ENCODE measurements around the gene SCEL.

The SCEL gene

GRCh38 chr13:77674852-77675251 lies 139.3 kb downstream of the SCEL start:
- no peak overlapping the region for H3K4me3 ChIP-seq (ENCODE audit: low read depth, low read length)
- no peak for DNase-seq (ENCODE audit: low read depth)
- TF ChIP-seq CTCF (IDR thresholded peaks at IDR 0.05; ENCODE audit: insufficient read depth, low read depth, low read length, missing control alignments) = no peak

- no peak for TF ChIP-seq CTCF (IDR thresholded peaks at IDR 0.05; ENCODE audit: insufficient read depth, low read depth, low read length, missing control alignments)
- DNase-seq (ENCODE audit: low read depth) = no peak
- no peak overlapping the region for H3K4me3 ChIP-seq (ENCODE audit: low read depth, low read length)
Measured at GRCh38 chr13:77678691-77679235, 143.3 kb downstream of the SCEL start.

DNA sequence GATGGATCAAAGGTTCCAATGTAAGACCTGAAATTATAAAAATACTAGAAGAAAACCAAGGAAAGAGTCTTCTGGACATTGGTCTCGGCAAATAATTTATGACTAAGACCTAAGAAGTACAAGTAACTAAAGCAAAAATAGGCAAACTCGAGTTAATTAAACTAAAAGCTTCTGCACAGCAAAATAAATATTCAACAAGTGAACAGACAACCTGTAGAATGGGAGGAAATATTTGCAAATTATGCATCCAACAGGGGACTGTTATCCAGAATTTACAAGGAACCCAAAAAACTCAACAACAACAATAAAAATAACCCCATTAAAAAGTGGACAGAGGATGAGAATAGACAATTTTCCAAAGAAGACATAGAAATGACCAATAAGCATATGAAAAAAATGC lies 152.3 kb downstream of the SCEL start:
- no peak for DNase-seq (ENCODE audit: low read depth)
- no peak overlapping the region for H3K4me3 ChIP-seq (ENCODE audit: low read depth, low read length)
- TF ChIP-seq CTCF (IDR thresholded peaks at IDR 0.05; ENCODE audit: insufficient read depth, low read depth, low read length, missing control alignments) = no peak

GRCh38 chr13:77691871-77692270 lies 156.4 kb downstream of the SCEL start:
- DNase-seq (ENCODE audit: low read depth) = no peak
- no peak for TF ChIP-seq CTCF (IDR thresholded peaks at IDR 0.05; ENCODE audit: insufficient read depth, low read depth, low read length, missing control alignments)
- H3K4me3 ChIP-seq (ENCODE audit: low read depth, low read length) = no peak overlapping the region

- TF ChIP-seq CTCF (IDR thresholded peaks at IDR 0.05; ENCODE audit: insufficient read depth, low read depth, low read length, missing control alignments) = no peak
- DNase-seq (ENCODE audit: low read depth) = no peak
- H3K4me3 ChIP-seq (ENCODE audit: low read depth, low read length) = no peak overlapping the region
Measured at GRCh38 chr13:77692746-77693448, 157.4 kb downstream of the SCEL start.

GRCh38 chr13:77693449-77693940 lies 158.0 kb downstream of the SCEL start:
- no peak for DNase-seq (ENCODE audit: low read depth)
- H3K4me3 ChIP-seq (ENCODE audit: low read depth, low read length) = no peak overlapping the region
- TF ChIP-seq CTCF (IDR thresholded peaks at IDR 0.05; ENCODE audit: insufficient read depth, low read depth, low read length, missing control alignments) = no peak

All from GM12865 (cell line).